Measurements from ENCODE around the gene INSL3.

Gene INSL3

GRCh38 chr19:17795495-17795856 is 25.8 kb downstream of the INSL3 start:
- no peak for DNase-seq (ENCODE audit: low spot score)
- TF ChIP-seq CTCF (IDR thresholded peaks at IDR 0.05; ENCODE audit: borderline replicate concordance, control extremely low read depth, extremely low read depth, insufficient read depth, missing control alignments): no peak
- in situ Hi-C loops (cut with MboI; ENCODE audit: low sequenced_read_pairs, unreplicated experiment): no loop called here

- no peak for DNase-seq (ENCODE audit: low spot score)
- no peak for TF ChIP-seq CTCF (IDR thresholded peaks at IDR 0.05; ENCODE audit: borderline replicate concordance, control extremely low read depth, extremely low read depth, insufficient read depth, missing control alignments)
- in situ Hi-C loops (cut with MboI; ENCODE audit: low sequenced_read_pairs, unreplicated experiment): no loop called here
Measured at GRCh38 chr19:17794731-17795494, 26.4 kb downstream of the INSL3 start, which contains the start of gene B3GNT3. Gene B3GNT3 (plus strand): TSS chr19:17795138. CDS start chr19:17807808, 12,670 bp downstream.

- no peak for DNase-seq (ENCODE audit: low spot score)
- no peak for TF ChIP-seq CTCF (IDR thresholded peaks at IDR 0.05; ENCODE audit: borderline replicate concordance, control extremely low read depth, extremely low read depth, insufficient read depth, missing control alignments)
- in situ Hi-C loops (cut with MboI; ENCODE audit: low sequenced_read_pairs, unreplicated experiment): no loop called here
Measured at GRCh38 chr19:17794412-17794730, 26.9 kb downstream of the INSL3 start.

GRCh38 chr19:17790059-17790780 is 31.1 kb downstream of the INSL3 start:
- TF ChIP-seq CTCF (IDR thresholded peaks at IDR 0.05; ENCODE audit: borderline replicate concordance, control extremely low read depth, extremely low read depth, insufficient read depth, missing control alignments): no peak
- DNase-seq (ENCODE audit: low spot score): no peak
- in situ Hi-C loops (cut with MboI; ENCODE audit: low sequenced_read_pairs, unreplicated experiment): no loop called here

GRCh38 chr19:17788632-17789031 is 32.7 kb downstream of the INSL3 start:
- DNase-seq (ENCODE audit: low spot score): no peak
- no peak for TF ChIP-seq CTCF (IDR thresholded peaks at IDR 0.05; ENCODE audit: borderline replicate concordance, control extremely low read depth, extremely low read depth, insufficient read depth, missing control alignments)
- in situ Hi-C loops (cut with MboI; ENCODE audit: low sequenced_read_pairs, unreplicated experiment): no loop called here

- in situ Hi-C loops (cut with MboI; ENCODE audit: low sequenced_read_pairs, unreplicated experiment): no loop called here
- no peak for TF ChIP-seq CTCF (IDR thresholded peaks at IDR 0.05; ENCODE audit: borderline replicate concordance, control extremely low read depth, extremely low read depth, insufficient read depth, missing control alignments)
- no peak for DNase-seq (ENCODE audit: low spot score)
Measured at GRCh38 chr19:17787274-17787913, 33.9 kb downstream of the INSL3 start.

Measured in GM13976 (cell line).